PC-9 (cell line): Measurements from ENCODE around the gene LCLAT1. TPM values are rescaled to one million over a fixed set of nuclear protein-coding genes. Genes with fewer than 3 reads are reported as not detected.
"Not testable (repeated sequence)": the region's sequence is repeated elsewhere in the genome, so short reads cannot be mapped to it uniquely, and the experiment has no call there.

Experiments used
- BruUV-seq: library from RNA; stranded (reverse); fragments of 400-500 nt; replicated peaks from 2 replicates; lab custom pipeline; 2021; lab: Mats Ljungman, UMichigan
- CTCF ChIA-PET: fragments of 300-600 bp; sonication (Branson Sonifier 250); formaldehyde crosslinking; loops from one replicate; lab custom pipeline; 2022; ENCODE audit warnings: antibody characterized with exemption; lab: Charles Lee
- POLR2A ChIA-PET: fragments of 300-600 bp; sonication (Branson Sonifier 250); formaldehyde crosslinking; loops from one replicate; lab custom pipeline; 2022; ENCODE audit warnings: antibody characterized with exemption; ENCODE audit not compliant: unreplicated experiment; lab: Charles Lee
- DNase-seq, 2 experiments: peaks; one replicate each; pipeline versions ENCODE4 v3.0.0 to v3.0.0-alpha.2; 2015 to 2022; ENCODE audit warnings: mixed read lengths in 1 of 2
- H2AFZ ChIP-seq: fragments of 200-600 bp; sonication (generic); 2 replicates; pipeline ENCODE4 v1.8.1; 2017; ENCODE audit warnings: antibody characterized with exemption
- H3F3A ChIP-seq: fragments of 200-600 bp; sonication (generic); 2 replicates; pipeline ENCODE4 v1.8.1; 2017; ENCODE audit warnings: antibody characterized with exemption, mild to moderate bottlenecking, low read depth; ENCODE audit not compliant: insufficient read depth
- H3K27ac ChIP-seq: fragments of 200-600 bp; sonication (generic); 2 replicates; pipeline ENCODE4 v1.6.1; 2016; ENCODE audit warnings: mixed run types
- H3K27me3 ChIP-seq: fragments of 200-600 bp; sonication (generic); 2 replicates; pipeline ENCODE4 v1.6.1; 2016; ENCODE audit warnings: low read depth, mixed run types; ENCODE audit not compliant: insufficient read depth
- H3K36me3 ChIP-seq: fragments of 200-600 bp; sonication (generic); 2 replicates; pipeline ENCODE4 v1.6.1; 2016; ENCODE audit warnings: low read depth, mixed run types
- H3K4me1 ChIP-seq: fragments of 200-600 bp; sonication (generic); replicated peaks from 2 replicates; pipeline ENCODE4 v1.6.1; 2016; ENCODE audit warnings: mixed run types; ENCODE audit not compliant: insufficient read depth
- H3K4me2 ChIP-seq: fragments of 200-600 bp; sonication (generic); 2 replicates; pipeline ENCODE4 v1.6.1; 2017; ENCODE audit warnings: mixed run types
- H3K4me3 ChIP-seq: fragments of 200-600 bp; sonication (generic); 2 replicates; pipeline ENCODE4 v1.6.1; 2016; ENCODE audit warnings: mixed run types
- H3K79me2 ChIP-seq: fragments of 200-600 bp; sonication (generic); 2 replicates; pipeline ENCODE4 v1.6.1; 2017; ENCODE audit warnings: low read depth, mixed run types
- H3K9me2 ChIP-seq: fragments of 200-600 bp; sonication (generic); 2 replicates; pipeline ENCODE4 v1.8.1; 2017; ENCODE audit warnings: mild to moderate bottlenecking; ENCODE audit not compliant: insufficient read depth
- H3K9me3 ChIP-seq: fragments of 200-600 bp; sonication (generic); 2 replicates; pipeline ENCODE4 v1.8.1; 2016; ENCODE audit warnings: low read depth; ENCODE audit not compliant: insufficient read depth
- H4K20me1 ChIP-seq: fragments of 200-600 bp; sonication (generic); 2 replicates; pipeline ENCODE4 v1.8.1; 2017; ENCODE audit not compliant: insufficient read depth
- CTCF ChIP-seq: fragments of 200-600 bp; sonication (generic); conservative IDR thresholded peaks from 2 replicates; pipeline ENCODE4 v1.6.1; 2017; ENCODE audit warnings: mixed run types, antibody characterized with exemption, mild to moderate bottlenecking, moderate library complexity
- EZH2 ChIP-seq: fragments of 200-600 bp; sonication (generic); IDR thresholded peaks from 2 replicates; pipeline ENCODE4 v1.8.0; 2017; ENCODE audit warnings: antibody characterized with exemption, low read depth
- intact Hi-C: fragments of 100-400 bp; cut with micrococcal nuclease; formaldehyde crosslinking; loops from one replicate; pipeline ENCODE4 v1.10.0; 2022; ENCODE audit not compliant: unreplicated experiment
- total RNA-seq: library from RNA; stranded (reverse); gene quantifications from 2 replicates; pipeline ENCODE4 v1.2.3, GENCODE V29; 2021

LCLAT1 gene
- total RNA-seq, 1 experiment from 2014 or later: 35.7 TPM

DNA sequence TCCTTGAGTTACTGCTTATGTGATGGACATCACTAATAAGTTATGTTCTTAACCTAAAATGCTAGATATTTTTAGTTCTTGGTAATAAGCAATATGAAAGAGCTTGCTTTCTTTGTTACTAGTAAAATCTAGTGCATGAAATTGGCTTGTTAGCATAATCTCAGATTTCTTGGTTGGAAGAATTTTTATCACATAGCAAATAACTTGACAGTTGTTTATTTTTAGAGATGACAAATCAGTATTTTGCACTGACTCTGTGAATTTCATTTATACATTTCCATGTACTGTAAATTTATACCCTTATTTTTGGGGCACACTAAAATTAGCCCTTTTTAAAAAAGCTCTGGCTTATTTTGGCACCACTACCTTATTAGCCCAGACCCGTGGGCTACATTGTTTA lies 45.6 kb downstream of the LCLAT1 start:
- BruUV-seq: no TSS peak
- Histone ChIP-seq H3K79me2 (peaks cover 28% of the 10 kb centered on the region), H3K9me2 (no peaks in the 10 kb centered on the region), H3K4me3 (no peak overlapping the region), H3K4me2 (no peak overlapping the region), H3K4me1 (no peaks in the 10 kb centered on the region), H4K20me1 (peaks cover 1% of the 10 kb centered on the region; the same call in 1 of the 2 replicates), H3K9me3 (no peaks in the 10 kb centered on the region), H3K27me3 (no peaks in the 10 kb centered on the region), H2AFZ (no peak overlapping the region), H3F3A (peaks cover 5% of the 10 kb centered on the region; the same call in 1 of the 2 replicates), H3K27ac (no peak overlapping the region), H3K36me3 (no peaks in the 10 kb centered on the region)
- intact Hi-C loops: no loop called here
- TF ChIP-seq CTCF (no peak), EZH2 (no peak)
- no peak for DNase-seq
- CTCF ChIA-PET: no interaction called here
- POLR2A ChIA-PET: no interaction called here

GRCh38 chr2:30493440-30493839 lies 46.4 kb downstream of the LCLAT1 start:
- no TSS peak for BruUV-seq
- Histone ChIP-seq H3K36me3 (no peaks in the 10 kb centered on the region), H3K9me2 (no peaks in the 10 kb centered on the region), H3K27me3 (no peaks in the 10 kb centered on the region), H3K79me2 (peaks cover 28% of the 10 kb centered on the region), H3K9me3 (0 out of 2 replicates have a peak, but pooled peaks cover 4% of the 10 kb centered on the region), H3K4me3 (no peak overlapping the region), H3K4me2 (no peak overlapping the region), H2AFZ (no peak overlapping the region), H3F3A (peaks cover 5% of the 10 kb centered on the region; the same call in 1 of the 2 replicates), H3K27ac (no peak overlapping the region), H3K4me1 (no peaks in the 10 kb centered on the region), H4K20me1 (no peaks in the 10 kb centered on the region; the same call in 1 of the 2 replicates)
- no peak for TF ChIP-seq CTCF
- no peak for TF ChIP-seq EZH2
- POLR2A ChIA-PET: no interaction called here
- intact Hi-C loops: no loop called here
- CTCF ChIA-PET: no interaction called here
- no peak for DNase-seq

DNA sequence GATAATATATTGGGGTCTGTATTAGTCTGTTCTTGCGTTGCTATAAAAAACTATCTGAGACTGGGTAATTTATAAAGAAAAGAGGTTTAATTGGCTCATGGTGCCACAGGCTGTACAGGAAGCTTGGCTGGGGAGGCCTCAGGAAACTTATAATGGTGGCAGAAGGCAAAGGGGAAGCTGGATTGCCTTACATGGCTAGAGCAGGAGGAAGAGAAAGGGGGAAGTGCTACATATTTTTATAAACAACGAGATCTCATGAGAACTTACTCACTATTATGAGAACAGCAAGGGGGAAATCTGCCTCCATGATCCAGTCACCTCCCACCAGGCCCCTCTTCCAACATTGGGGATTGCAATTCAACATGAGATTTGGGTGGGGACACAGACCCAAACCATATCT lies 48.9 kb downstream of the LCLAT1 start:
- H3K27me3 ChIP-seq, intact Hi-C loops: not testable (repeated sequence)

GRCh38 chr2:30499681-30500080 lies 52.6 kb downstream of the LCLAT1 start:
- Histone ChIP-seq H3K9me2 (no peaks in the 10 kb centered on the region), H3K27me3 (no peaks in the 10 kb centered on the region), H4K20me1 (no peaks in the 10 kb centered on the region), H3K4me3 (no peak overlapping the region), H3F3A (peaks cover 7% of the 10 kb centered on the region; the same call in 1 of the 2 replicates), H3K27ac (no peak overlapping the region), H3K4me2 (no peak overlapping the region), H3K79me2 (peaks cover 37% of the 10 kb centered on the region), H3K4me1 (0 out of 2 replicates have a peak, but pooled peaks cover 7% of the 10 kb centered on the region), H3K36me3 (no peaks in the 10 kb centered on the region), H2AFZ (no peak overlapping the region), H3K9me3 (0 out of 2 replicates have a peak, but pooled peaks cover 8% of the 10 kb centered on the region)
- no peak for DNase-seq
- ChIA-PET CTCF (no interaction called here), POLR2A (no interaction called here)
- BruUV-seq: no TSS peak
- intact Hi-C loops: no loop called here
- no peak for TF ChIP-seq CTCF
- TF ChIP-seq EZH2: no peak

More for the DNA sequence above, 48.9 kb downstream of the LCLAT1 start:
- CTCF ChIA-PET, H3K4me1 ChIP-seq, H3F3A ChIP-seq, H4K20me1 ChIP-seq, H2AFZ ChIP-seq, H3K36me3 ChIP-seq, BruUV-seq, H3K4me3 ChIP-seq, H3K9me3 ChIP-seq, H3K27ac ChIP-seq, H3K9me2 ChIP-seq, DNase-seq, POLR2A ChIA-PET, H3K4me2 ChIP-seq: not testable (repeated sequence)
- peaks cover 33% of the 10 kb centered on the region for H3K79me2 ChIP-seq
